ENCODE data around the gene SKP2. TPM values are rescaled to one million over a fixed set of nuclear protein-coding genes. Genes with fewer than 3 reads are reported as not detected.
A peak's percentile ranks its signal among the peaks of the same experiment; 100 is the strongest.

The SKP2 gene
- total RNA-seq, 1 donor from 2014 or later = 98.4 TPM

GRCh38 chr5:36205329-36205728 is 53.4 kb downstream of the SKP2 start:
- TF ChIP-seq, protein P1, sequence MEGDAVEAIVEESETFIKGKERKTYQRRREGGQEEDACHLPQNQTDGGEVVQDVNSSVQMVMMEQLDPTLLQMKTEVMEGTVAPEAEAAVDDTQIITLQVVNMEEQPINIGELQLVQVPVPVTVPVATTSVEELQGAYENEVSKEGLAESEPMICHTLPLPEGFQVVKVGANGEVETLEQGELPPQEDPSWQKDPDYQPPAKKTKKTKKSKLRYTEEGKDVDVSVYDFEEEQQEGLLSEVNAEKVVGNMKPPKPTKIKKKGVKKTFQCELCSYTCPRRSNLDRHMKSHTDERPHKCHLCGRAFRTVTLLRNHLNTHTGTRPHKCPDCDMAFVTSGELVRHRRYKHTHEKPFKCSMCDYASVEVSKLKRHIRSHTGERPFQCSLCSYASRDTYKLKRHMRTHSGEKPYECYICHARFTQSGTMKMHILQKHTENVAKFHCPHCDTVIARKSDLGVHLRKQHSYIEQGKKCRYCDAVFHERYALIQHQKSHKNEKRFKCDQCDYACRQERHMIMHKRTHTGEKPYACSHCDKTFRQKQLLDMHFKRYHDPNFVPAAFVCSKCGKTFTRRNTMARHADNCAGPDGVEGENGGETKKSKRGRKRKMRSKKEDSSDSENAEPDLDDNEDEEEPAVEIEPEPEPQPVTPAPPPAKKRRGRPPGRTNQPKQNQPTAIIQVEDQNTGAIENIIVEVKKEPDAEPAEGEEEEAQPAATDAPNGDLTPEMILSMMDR (conservative IDR thresholded peaks at IDR 0.05) = no peak
- Mint-ChIP-seq H3K4me1 (ENCODE audit: unreplicated experiment) (no peaks in the 10 kb centered on the region), H3K27ac (no peak overlapping the region), H3K27me3 (no peaks in the 10 kb centered on the region), H3K4me3 (no peak overlapping the region), H3K9me3 (no peaks in the 10 kb centered on the region), H3K36me3 (peaks cover 23% of the 10 kb centered on the region)
- DNase-seq (ENCODE audit: extremely low spot score, unreplicated experiment) = no peak

- Mint-ChIP-seq H3K4me3 (no peak overlapping the region), H3K36me3 (peaks cover 23% of the 10 kb centered on the region), H3K4me1 (ENCODE audit: unreplicated experiment) (no peaks in the 10 kb centered on the region), H3K27ac (no peak overlapping the region), H3K27me3 (no peaks in the 10 kb centered on the region), H3K9me3 (no peaks in the 10 kb centered on the region)
- DNase-seq (ENCODE audit: extremely low spot score, unreplicated experiment) = no peak
- TF ChIP-seq, protein P1 (conservative IDR thresholded peaks at IDR 0.05) = no peak
Measured at GRCh38 chr5:36206913-36207312, 55.0 kb downstream of the SKP2 start.

DNA sequence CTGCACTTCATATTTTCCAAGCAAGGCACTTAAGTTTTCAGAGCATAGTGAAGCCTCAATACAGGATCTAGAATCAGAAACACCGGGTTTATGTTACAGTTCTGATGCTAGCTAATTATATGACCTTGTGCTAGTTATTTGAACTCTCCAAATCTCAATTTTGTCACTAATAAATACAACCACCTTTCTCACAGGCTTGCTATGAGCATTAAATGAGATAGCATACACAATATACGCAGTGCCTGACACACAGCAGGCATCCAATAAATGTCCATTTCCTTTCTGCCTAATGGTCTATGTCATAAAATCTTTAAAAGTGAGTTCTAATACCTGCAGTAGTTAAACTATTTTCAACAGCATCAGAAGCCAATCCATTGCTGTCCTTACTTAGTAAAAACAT is 56.9 kb downstream of the SKP2 start:
- no peaks in the 10 kb centered on the region for H3K4me1 Mint-ChIP-seq (ENCODE audit: unreplicated experiment)
- TF ChIP-seq, protein P1 (conservative IDR thresholded peaks at IDR 0.05) = no peak
- H3K36me3 Mint-ChIP-seq = peaks cover 22% of the 10 kb centered on the region
- H3K27ac Mint-ChIP-seq = no peak overlapping the region
- H3K4me3 Mint-ChIP-seq = no peak overlapping the region
- H3K27me3 Mint-ChIP-seq = no peaks in the 10 kb centered on the region
- no peaks in the 10 kb centered on the region for H3K9me3 Mint-ChIP-seq
- DNase-seq (ENCODE audit: extremely low spot score, unreplicated experiment) = no peak

- H3K4me3 Mint-ChIP-seq = no peak overlapping the region
- H3K27me3 Mint-ChIP-seq = no peaks in the 10 kb centered on the region
- H3K27ac Mint-ChIP-seq = no peak overlapping the region
- H3K36me3 Mint-ChIP-seq = peaks cover 24% of the 10 kb centered on the region
- TF ChIP-seq, protein P1 (conservative IDR thresholded peaks at IDR 0.05) = no peak
- no peaks in the 10 kb centered on the region for H3K9me3 Mint-ChIP-seq
- no peaks in the 10 kb centered on the region for H3K4me1 Mint-ChIP-seq (ENCODE audit: unreplicated experiment)
- DNase-seq (ENCODE audit: extremely low spot score, unreplicated experiment) = no peak
Measured at GRCh38 chr5:36209664-36210063, 57.8 kb downstream of the SKP2 start.

DNA sequence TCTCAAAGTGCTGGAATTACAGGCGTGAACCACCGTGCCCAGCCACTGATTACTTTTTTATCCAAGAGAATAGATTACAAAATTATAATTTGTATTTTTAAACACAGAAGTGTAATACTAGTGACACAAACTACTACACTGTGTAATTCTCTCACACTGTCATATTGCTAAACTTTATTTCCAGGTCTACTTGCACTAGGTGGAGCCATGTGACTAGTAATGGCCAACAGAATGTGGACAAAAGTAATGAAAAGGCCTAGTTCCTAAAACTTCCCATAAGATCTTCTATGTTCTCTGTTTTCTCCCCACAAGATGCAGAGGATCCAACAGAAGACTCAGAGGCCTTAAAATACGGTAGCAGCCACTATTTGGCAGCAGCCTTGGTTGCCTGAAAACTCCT is 62.5 kb downstream of the SKP2 start:
- Mint-ChIP-seq H3K9me3 (no peaks in the 10 kb centered on the region), H3K27ac (no peak overlapping the region)

More for the DNA sequence above, 62.5 kb downstream of the SKP2 start:
- H3K27me3 Mint-ChIP-seq = no peaks in the 10 kb centered on the region
- TF ChIP-seq, protein P1 (conservative IDR thresholded peaks at IDR 0.05) = peak; percentile 37
- no peak for DNase-seq (ENCODE audit: extremely low spot score, unreplicated experiment)
- no peak overlapping the region for H3K4me3 Mint-ChIP-seq
- peaks cover 21% of the 10 kb centered on the region for H3K36me3 Mint-ChIP-seq
- no peaks in the 10 kb centered on the region for H3K4me1 Mint-ChIP-seq (ENCODE audit: unreplicated experiment)
